ENCODE results near the gene TWSG1. TPM values are rescaled to one million over a fixed set of nuclear protein-coding genes. Genes with fewer than 3 reads are reported as not detected.

The TWSG1 gene
- total RNA-seq (2014; rRNA removed; shearing (Covaris generic)) = 31.3 and 50.7 TPM in 2 replicates

DNA sequence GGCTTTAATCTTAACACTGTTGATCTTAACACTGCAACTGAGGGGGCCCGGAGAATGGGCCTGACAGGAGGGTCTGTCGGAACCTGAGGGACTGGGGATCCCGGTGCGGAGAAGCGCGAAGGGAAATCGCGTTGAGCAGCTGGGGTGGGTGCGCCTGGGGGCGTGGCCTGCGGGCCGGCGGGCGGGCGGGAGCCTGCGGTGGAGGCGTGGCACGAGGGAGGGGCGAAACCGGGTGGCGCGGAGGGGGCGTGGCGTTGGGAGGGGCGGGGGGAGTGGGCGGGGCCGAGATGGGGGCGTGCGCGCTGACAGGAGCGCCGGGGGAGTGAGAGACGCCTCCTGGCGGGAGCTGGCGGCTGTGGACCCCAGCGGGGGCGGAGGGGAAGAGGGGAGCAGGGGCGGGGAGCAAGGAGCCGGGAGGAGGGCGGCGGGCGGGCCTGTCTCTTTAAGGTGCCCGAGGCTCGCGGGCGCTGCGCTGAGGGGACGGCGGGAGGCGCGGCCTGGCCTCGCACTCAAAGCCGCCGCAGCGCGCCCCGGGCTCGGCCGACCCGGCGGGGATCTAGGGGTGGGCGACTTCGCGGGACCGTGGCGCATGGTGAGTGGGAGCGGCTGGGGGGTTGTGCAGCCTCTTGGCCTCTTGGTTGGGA lies at the start of gene TWSG1:
Gene TWSG1, plus strand, starts transcription at position 445 of the 644 bp plus-strand sequence. CDS start 2,457 bp downstream, outside the sequence.
- in situ Hi-C loops (cut with HindIII; ENCODE audit: low sequenced_read_pairs) = no loop called here
- DNase-seq (ENCODE audit: low spot score) = peak; percentile 86

DNA sequence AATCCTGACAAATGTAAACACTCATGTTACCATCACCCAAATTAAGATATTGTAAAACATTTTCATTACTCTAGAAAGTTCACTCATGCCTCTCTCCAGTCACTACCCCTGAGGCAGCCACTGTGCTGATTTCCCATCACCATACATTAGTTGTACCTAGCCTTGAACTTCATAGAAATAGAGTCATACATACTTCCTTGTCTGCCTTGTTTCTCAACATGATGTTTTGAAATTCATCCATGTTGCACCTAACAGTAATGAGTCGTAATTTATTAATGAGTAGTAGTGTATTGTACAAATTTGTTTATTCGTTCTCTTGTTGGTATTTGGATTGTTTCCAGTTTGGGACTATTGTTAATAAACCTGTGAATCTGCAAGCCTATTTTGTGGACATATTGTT lies 49.0 kb upstream of the TWSG1 start:
- DNase-seq (ENCODE audit: low spot score) = no peak
- in situ Hi-C loops (cut with HindIII; ENCODE audit: low sequenced_read_pairs) = no loop called here

DNA sequence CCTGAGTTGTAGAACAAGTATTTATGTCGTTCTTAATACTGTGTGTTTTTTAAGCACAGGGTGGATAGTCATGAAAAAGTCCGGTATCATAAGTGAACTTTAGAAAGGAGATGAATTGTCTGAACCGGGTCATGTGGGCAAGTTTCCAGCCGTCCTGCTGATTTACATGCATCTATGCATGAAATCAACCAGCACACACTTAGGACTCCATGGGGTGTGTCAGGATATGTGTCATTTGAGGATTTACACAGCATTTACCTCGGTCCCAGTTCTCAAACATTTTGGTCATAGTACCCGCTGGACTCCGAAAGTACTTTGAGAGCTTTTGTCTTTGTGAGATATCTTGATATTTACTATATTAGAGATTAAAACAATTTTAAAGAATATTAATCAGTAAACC lies 47.5 kb upstream of the TWSG1 start:
- DNase-seq (ENCODE audit: low spot score) = no peak

DNA sequence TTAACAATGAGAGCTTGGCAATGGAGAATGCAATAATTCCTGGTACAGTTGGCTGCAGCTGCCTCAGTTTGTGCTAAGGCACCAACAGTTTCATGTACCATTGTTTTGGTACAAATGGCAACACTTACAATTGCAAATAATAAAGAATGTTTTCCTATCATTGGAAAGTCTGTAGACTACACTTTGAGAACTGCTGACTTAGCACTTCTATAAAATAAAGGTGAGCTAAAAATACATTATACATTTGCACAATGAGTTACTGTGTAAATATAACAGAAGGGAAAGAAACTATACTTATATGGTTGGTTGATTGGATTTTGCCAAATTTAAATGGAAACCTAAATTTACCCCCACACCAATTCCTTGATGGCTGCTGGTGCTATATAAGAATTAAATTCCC lies 44.9 kb upstream of the TWSG1 start:
- in situ Hi-C loops (cut with HindIII; ENCODE audit: low sequenced_read_pairs) = no loop called here
- no peak for DNase-seq (ENCODE audit: low spot score)

More for the DNA sequence above, 47.5 kb upstream of the TWSG1 start:
- in situ Hi-C loops (cut with HindIII; ENCODE audit: low sequenced_read_pairs) = no loop called here

DNA sequence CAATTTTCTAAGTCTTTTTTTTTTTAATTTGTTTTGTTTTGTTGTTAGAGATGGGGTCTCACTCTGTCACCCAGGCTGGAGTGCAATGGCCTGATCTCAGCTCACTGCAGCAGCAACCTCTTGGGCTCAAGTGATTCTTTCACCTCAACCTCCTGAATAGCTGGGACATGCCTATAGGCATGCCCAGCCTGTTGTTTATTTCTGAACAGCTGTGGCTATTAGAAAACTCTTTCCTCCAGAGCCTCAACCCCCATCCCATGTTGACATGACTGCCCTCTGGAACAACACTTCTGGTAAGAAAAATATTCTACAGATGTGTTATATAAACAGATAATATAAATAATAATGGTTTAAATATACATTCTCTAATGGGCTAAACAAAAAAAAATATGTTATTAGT lies 44.4 kb upstream of the TWSG1 start:
- in situ Hi-C loops (cut with HindIII; ENCODE audit: low sequenced_read_pairs) = no loop called here
- no peak for DNase-seq (ENCODE audit: low spot score)

DNA sequence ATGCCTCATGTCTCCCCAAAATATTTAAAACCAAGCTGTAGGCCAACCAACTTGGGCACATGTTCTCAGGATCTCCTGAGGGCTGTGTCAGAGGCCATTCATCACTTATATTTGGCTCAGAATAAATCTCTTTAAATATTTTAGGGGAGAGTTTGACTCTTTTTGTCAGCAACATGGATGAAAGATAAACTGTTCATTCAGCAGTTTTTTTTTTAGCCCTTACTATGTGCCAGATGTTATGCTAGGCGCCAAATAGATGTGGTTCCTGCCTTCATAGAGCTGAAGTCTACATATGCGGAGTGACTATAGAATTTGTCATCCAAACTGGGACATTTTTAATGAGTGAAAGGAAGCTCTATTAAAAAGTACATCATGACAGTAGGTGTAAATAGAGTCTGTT lies 42.5 kb upstream of the TWSG1 start:
- in situ Hi-C loops (cut with HindIII; ENCODE audit: low sequenced_read_pairs) = no loop called here
- DNase-seq (ENCODE audit: low spot score) = no peak

DNA sequence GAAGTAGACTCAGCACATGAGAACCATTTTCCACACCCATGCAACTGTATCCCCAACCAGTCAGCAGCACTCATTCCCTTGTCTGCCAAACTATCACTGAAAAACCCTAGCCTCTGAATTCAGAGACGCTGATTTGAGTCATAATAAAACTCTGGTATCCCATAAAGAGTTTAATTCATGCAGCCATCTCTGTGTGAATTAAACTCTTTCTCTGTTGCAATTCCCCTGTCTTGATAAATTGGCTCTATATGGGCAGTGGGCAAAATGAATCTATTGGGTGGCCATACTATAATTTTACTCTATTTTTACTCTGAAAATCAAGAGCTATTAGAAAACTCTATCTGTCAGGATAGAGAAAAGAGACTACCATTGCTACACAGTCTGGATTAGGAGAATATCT lies 40.6 kb upstream of the TWSG1 start:
- no peak for DNase-seq (ENCODE audit: low spot score)
- in situ Hi-C loops (cut with HindIII; ENCODE audit: low sequenced_read_pairs) = no loop called here

DNA sequence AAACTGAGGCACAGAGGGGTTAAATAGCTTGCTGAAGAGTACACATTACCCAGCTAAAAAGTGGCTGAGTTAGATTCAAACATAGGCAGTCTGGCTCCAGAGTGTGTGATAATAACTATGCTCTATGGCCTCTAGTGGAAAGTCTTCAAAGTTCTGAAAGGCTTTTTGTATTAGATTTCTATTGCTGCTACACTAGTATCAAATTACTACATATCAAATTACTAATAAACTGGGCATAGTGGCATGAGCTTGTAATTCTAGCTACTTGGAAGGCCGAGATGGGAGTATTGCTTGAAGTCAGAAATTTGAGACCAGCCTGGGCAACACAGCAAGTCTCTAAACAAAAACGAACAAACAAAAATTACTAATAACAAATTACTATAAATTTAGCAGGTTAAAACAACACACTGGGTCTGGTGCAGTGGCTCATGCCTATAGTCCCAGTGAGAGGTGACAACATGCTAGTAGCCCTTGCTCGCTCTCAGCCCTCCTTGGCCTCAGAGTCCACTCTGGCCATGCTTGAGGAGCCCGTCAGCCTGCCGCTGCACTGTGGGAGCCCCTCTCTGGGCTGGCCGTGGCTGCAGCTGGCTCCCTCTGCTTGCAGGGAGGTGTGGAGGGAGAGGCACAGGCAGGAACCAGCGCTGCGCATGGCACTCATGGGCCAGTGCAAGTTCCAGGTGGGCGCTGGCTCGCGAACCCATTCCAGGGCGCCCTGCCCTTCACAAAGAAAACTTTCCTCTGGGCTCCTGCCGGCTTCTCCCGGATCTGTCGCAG lies 38.2 kb upstream of the TWSG1 start:
- in situ Hi-C loops (cut with HindIII; ENCODE audit: low sequenced_read_pairs) = no loop called here
- no peak for DNase-seq (ENCODE audit: low spot score)

DNA sequence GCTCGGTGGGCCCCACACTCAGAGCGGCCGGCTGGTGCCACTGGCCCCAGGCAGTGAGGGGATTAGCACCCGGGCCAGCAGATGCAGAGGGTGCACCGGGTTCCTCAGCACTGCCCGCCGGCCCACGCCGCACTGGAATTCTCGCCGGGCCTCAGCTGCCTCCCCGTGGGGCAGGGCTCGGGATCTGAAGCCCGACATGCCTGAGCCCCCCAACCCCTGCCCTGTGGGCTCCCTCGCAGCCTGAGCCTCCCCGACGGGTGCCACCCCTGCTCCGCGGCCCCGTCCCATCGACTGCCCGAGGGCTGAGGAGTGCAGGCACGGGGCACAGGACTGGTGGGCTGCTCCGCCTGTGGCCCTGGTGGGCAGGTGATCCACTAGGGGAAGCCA lies 37.6 kb upstream of the TWSG1 start:
- DNase-seq (ENCODE audit: low spot score) = no peak
- in situ Hi-C loops (cut with HindIII; ENCODE audit: low sequenced_read_pairs) = no loop called here

DNA sequence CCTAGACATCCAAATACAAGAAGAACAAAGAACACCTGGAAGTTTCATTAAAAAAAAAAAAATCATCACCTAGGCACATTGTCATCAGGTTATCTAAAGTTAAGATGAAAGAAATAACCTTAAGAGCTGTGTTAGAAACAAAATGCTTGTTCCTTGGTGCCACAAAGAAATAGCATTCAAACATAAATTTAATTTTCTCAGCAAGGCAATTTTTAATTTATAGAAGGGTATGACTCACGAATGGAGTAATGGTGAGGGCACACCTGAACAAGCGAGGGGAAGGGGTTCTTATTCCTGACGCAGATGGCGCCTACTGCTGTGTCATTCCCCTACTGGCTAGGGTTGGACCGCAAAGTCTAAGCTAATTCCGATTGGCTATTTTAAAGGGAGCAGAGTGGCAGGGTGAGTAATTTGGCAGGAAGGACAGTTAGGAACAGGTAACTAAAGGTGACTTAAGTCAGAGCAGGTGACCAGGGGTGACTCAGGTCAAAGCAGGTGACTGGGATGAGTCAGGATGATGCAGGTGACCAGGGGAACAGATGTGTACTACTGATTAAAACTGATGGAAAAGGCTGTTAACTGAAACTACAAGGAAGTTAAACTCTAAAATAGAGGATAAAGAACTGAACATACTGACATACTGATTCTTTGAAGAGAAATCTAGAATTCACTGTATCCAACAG lies 30.0 kb upstream of the TWSG1 start:
- in situ Hi-C loops (cut with HindIII; ENCODE audit: low sequenced_read_pairs) = no loop called here
- no peak for DNase-seq (ENCODE audit: low spot score)

DNA sequence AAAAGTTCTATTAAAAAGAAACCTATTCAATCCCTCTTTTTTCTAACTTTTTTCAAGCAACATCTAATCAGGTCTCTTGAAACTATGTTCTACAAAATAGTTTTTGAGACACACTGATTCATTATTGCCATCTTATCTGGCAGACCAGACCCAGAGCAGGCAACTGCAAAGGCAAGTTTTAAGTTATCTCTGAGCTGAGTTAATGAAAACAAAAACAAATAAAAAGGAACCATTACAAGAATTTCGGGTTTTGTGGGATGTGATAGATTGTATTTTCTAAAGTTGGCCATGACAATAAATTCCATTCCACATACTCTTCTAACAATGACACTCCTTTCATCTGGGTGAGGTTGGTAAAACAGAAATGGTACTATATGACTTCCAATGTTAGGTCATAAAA lies 15.2 kb upstream of the TWSG1 start:
- DNase-seq (ENCODE audit: low spot score) = no peak
- in situ Hi-C loops (cut with HindIII; ENCODE audit: low sequenced_read_pairs) = no loop called here

DNA sequence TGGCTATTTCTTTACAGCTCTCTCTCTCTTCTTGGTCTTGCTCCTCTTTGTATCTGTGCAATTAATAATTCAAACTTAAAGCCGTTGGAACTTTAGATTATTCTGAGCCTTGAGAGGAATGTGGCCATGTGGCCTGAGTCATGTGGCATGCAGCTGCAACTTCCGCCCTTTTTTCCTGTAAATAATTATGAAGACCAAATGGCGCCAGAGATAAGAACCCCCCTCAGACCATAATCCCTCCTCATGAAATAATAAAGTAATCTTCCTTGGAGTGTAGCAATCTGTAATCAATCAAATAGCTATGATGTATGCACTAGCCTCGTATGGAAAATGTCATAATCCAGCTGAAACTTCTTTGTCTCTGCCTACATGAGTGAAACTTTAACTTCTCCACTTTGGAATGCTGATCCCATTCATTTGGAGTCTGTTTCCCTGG lies 13.5 kb upstream of the TWSG1 start:
- in situ Hi-C loops (cut with HindIII; ENCODE audit: low sequenced_read_pairs) = no loop called here

DNA sequence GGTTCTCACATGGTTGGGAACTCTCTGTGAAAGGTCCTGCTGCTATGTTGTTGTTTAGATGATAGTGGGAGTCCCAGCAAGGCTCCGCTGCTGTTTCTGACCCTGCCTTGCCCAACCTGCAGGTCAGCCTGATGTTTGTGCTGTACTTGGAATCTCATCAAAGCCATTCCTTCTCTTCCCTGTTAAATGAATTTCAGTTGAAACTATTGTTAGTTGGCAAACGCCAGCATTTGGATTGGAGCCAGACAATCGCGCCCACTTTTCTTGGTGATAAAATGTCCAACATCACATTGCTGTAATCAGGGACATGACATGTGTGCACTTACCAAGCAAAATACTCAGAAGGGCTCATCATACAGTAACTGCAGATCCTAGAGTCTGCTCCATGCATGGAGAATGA lies 12.8 kb upstream of the TWSG1 start:
- DNase-seq (ENCODE audit: low spot score) = no peak
- in situ Hi-C loops (cut with HindIII; ENCODE audit: low sequenced_read_pairs) = no loop called here

More for the DNA sequence above, 13.5 kb upstream of the TWSG1 start:
- DNase-seq (ENCODE audit: low spot score) = no peak

DNA sequence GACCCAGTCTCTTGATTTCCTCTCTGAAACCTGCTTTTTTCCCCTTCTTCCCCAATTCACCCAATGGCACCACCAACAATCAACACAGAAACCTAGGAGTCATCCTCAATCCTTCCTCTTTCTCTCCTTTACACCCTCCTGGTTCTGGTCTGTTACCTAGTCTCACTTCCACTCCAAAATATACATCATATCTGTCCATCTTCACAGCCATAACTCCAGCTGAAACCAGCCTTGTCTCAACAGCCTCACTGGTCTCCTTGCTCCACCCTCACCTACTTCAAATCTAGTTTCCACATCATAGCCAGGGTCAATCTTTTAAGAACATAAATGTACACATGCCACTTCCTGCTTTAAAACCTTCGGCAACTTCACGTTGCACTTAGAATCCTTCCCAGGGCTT lies 11.8 kb upstream of the TWSG1 start:
- in situ Hi-C loops (cut with HindIII; ENCODE audit: low sequenced_read_pairs) = no loop called here
- no peak for DNase-seq (ENCODE audit: low spot score)

DNA sequence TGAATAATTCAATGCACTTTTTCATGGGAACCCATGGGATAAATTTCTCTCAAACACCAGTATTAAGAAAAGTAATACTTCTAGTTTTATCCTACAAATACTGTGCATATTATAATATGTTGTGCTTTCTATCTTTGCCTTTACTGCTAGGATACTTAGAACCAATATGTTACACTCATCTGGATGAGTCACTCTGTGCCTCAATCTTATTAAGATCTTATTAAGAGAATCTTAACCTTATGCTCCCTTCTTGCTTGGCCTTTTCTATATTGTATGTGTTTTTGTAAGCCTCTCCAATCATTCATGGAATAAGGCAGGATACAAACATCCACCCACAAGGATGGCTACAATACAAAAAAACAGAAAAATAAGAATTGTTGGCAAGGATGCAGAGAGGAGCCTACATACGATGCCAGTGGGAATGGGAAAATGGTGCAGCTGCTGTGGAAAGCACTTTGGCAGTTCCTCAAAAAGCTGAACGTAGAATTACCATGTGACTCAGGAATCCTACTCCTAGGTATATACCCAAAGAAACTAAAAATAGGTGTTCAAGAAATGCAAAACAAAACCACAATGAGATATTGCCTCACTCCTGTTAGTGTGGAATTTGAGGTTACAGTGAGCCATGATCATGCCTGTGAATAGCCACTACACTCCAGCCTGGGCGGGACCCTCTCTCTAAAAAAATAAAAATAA lies 10.7 kb upstream of the TWSG1 start:
- no peak for DNase-seq (ENCODE audit: low spot score)
- in situ Hi-C loops (cut with HindIII; ENCODE audit: low sequenced_read_pairs) = no loop called here

DNA sequence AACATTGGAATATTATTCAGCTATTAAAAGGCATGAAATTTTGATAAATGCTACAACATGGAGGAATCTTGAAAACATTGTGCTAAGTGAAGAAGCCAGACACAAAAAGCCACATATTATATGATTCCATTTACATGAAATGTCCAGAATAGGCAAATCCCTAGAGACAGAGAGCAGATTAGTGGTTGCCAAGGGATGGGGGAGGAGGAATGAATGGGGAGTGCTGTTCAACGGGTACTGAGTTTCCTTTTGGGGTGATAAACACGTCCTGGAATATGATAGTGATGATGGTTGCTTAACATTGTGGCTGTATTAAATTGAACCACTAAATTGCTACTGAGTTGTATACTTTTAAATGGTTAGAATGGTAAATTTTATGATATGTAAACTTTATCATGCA lies 8.9 kb upstream of the TWSG1 start:
- in situ Hi-C loops (cut with HindIII; ENCODE audit: low sequenced_read_pairs) = no loop called here
- DNase-seq (ENCODE audit: low spot score) = no peak

DNA sequence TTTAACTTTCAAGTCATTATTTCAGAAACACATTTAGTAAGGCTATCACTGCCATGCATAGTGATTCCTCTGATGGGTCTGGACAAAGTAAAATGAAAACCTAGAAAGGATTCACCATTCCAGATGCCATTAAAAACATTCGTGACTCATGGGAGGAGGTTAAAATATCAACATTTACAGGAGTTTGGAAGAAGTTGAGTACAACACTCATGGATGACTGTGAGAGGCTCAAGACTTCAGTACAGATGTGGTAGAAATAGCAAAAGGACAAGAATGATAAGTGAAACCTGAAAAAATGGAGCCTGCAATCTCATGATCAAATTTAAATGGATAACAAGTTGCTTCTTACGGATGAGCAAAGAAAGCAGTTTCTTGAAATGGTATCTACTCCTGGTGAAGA lies 5.8 kb upstream of the TWSG1 start:
- DNase-seq (ENCODE audit: low spot score) = no peak

DNA sequence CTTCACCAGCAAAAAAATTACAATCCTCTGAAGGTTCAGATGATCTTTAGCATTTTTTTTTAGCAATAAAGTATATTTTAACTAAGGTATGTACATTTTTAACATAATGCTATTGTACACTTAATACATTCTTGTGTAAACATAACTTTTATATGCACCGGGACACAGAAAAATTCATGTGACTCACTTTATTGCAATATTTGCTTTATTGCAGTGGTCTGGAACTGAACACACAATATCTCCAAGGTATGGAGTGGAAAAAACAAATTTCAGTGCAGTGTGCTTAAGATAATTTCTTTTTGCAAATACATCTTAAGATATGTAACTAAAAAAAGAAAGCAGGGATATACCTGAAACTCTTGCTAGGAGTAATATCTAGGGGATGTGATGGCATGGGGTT lies 5.1 kb upstream of the TWSG1 start:
- DNase-seq (ENCODE audit: low spot score) = no peak
- in situ Hi-C loops (cut with HindIII; ENCODE audit: low sequenced_read_pairs) = no loop called here

More for the DNA sequence above, 5.8 kb upstream of the TWSG1 start:
- in situ Hi-C loops (cut with HindIII; ENCODE audit: low sequenced_read_pairs) = no loop called here

DNA sequence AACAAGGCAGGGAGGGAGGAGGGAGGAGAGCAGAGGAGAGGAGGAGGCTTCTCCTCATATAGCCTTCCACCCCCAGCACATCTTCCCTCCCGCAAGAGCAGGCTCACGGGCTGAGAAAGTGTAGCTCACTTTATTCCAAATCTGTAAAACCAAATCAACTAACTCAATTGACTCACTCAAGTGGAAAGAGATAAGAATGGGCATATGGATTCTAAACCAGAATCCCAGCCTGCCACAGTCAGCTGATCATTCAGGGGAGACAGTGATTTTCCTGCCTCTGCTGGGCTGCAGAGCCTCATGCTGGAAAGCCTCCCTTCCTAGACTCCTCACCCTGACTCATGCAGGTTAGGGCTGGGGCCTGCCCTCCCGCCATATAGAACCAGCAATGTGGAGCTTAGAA lies 4.2 kb upstream of the TWSG1 start:
- in situ Hi-C loops (cut with HindIII; ENCODE audit: low sequenced_read_pairs) = no loop called here
- no peak for DNase-seq (ENCODE audit: low spot score)
